ENCODE results near the gene RHEBL1. TPM values are rescaled to one million over a fixed set of nuclear protein-coding genes. Genes with fewer than 3 reads are reported as not detected.

Gene RHEBL1
- total RNA-seq, 1 donor from 2014 or later = 0.69 TPM

- no peak for DNase-seq
Measured at GRCh38 chr12:49054524-49054923, 15.3 kb downstream of the RHEBL1 start.

- DNase-seq = no peak
Measured at GRCh38 chr12:49054096-49054495, 15.7 kb downstream of the RHEBL1 start.

GRCh38 chr12:49052451-49053208 lies 17.1 kb downstream of the RHEBL1 start:
- no peak for DNase-seq

GRCh38 chr12:49051777-49052438 lies 17.9 kb downstream of the RHEBL1 start:
- DNase-seq = no peak

GRCh38 chr12:49051373-49051764 lies 18.4 kb downstream of the RHEBL1 start:
- no peak for DNase-seq

- DNase-seq = no peak
Measured at GRCh38 chr12:49050507-49051372, 19.0 kb downstream of the RHEBL1 start.

- DNase-seq = no peak
Measured at GRCh38 chr12:49049566-49050224, 20.1 kb downstream of the RHEBL1 start.

- no peak for DNase-seq
Measured at GRCh38 chr12:49048953-49049352, 20.8 kb downstream of the RHEBL1 start.

- DNase-seq = no peak
Measured at GRCh38 chr12:49046129-49046895, 23.5 kb downstream of the RHEBL1 start.

GRCh38 chr12:49044660-49045059 lies 25.1 kb downstream of the RHEBL1 start:
- DNase-seq = no peak

GRCh38 chr12:49043856-49044258 lies 25.9 kb downstream of the RHEBL1 start:
- DNase-seq = no peak

GRCh38 chr12:49043241-49043640 lies 26.5 kb downstream of the RHEBL1 start:
- DNase-seq = no peak

GRCh38 chr12:49041881-49042484 lies 27.8 kb downstream of the RHEBL1 start:
- no peak for DNase-seq

- DNase-seq = no peak
Measured at GRCh38 chr12:49041036-49041880, 28.5 kb downstream of the RHEBL1 start.

- DNase-seq = no peak
Measured at GRCh38 chr12:49040364-49040855, 29.4 kb downstream of the RHEBL1 start.

GRCh38 chr12:49039421-49040363 lies 30.1 kb downstream of the RHEBL1 start:
- DNase-seq = no peak

- DNase-seq = no peak
Measured at GRCh38 chr12:49038291-49038955, 31.4 kb downstream of the RHEBL1 start.

GRCh38 chr12:49037947-49038237 lies 31.9 kb downstream of the RHEBL1 start:
- DNase-seq = no peak

Data from skin of body (tissue), 2 donors.